Astrocyte (in vitro differentiated cells and primary cell): ENCODE results near the gene CCDC38.

ENCODE experiments used
- CTCF ChIP-seq: IDR thresholded peaks from 2 replicates; pipeline ENCODE4 v1.5.1; 2011; ENCODE audit warnings: low read depth, mild to moderate bottlenecking, inconsistent platforms, low read length, moderate library complexity; ENCODE audit not compliant: insufficient read depth
- EZH2 ChIP-seq: IDR thresholded peaks from 2 replicates; pipeline ENCODE4 v1.6.1; 2012; ENCODE audit warnings: mild to moderate bottlenecking, low read length, inconsistent platforms; ENCODE audit not compliant: insufficient read depth

- TF ChIP-seq CTCF (no peak), EZH2 (no peak)
Observed at GRCh38 chr12:95837240-95838038, 105.0 kb downstream of the CCDC38 start.
